Upper lobe of left lung (tissue), 6 donors: Measurements from ENCODE around the gene KRTAP10-4. TPM values are rescaled to one million over a fixed set of nuclear protein-coding genes. Genes with fewer than 3 reads are reported as not detected.
A peak's percentile ranks its signal among the peaks of the same experiment; 100 is the strongest.

Source experiments
- ATAC-seq, 2 donors: fragments of 200-7000 bp; cut with Tn5 transposase; one replicate each; pipeline ENCODE4 v1.9.1; 2022; ENCODE audit warnings: mild to moderate bottlenecking in 2 of 2, moderate library complexity in 2 of 2; ENCODE audit not compliant: low FRiP score in 2 of 2
- DNase-seq, 2 donors: peaks; one replicate each; pipeline ENCODE4 v3.0.0-alpha.2; 2019 to 2020
- H3K27ac ChIP-seq, 4 donors: fragments of 200-600 bp; sonication (generic); one replicate each; pipeline ENCODE4 v1.5.1; 2016 to 2019
- H3K27me3 ChIP-seq, 4 donors: fragments of 200-600 bp; sonication (generic); one replicate each; pipeline ENCODE4 v1.5.1; 2017 to 2019
- H3K36me3 ChIP-seq, 4 donors: fragments of 200-600 bp; sonication (generic); one replicate each; pipeline ENCODE4 v1.5.1; 2016 to 2019
- H3K4me1 ChIP-seq, 4 donors: fragments of 200-600 bp; sonication (generic); one replicate each; pipeline ENCODE4 v1.5.1; 2018 to 2019
- H3K4me3 ChIP-seq, 4 donors: fragments of 200-600 bp; sonication (generic); one replicate each; pipeline ENCODE4 v1.5.1; 2017 to 2019; ENCODE audit warnings: mild to moderate bottlenecking in 2 of 4, moderate library complexity in 1 of 4
- H3K9me3 ChIP-seq, 4 donors: fragments of 200-600 bp; sonication (generic); one replicate each; pipeline ENCODE4 v1.5.1; 2018 to 2019
- CTCF ChIP-seq, 6 experiments: fragments of 450-650 bp in 4 of 6; fragments of 200-600 bp in 2 of 6; sonication (generic) in 2 of 6; IDR thresholded peaks; one replicate each; pipeline ENCODE4 v1.5.1; 2016 to 2019; ENCODE audit warnings: antibody characterized with exemption in 6 of 6
- EP300 ChIP-seq, 4 donors: sonication (generic); formaldehyde crosslinking; IDR thresholded peaks; one replicate each; pipeline ENCODE4 v1.5.1; 2017; ENCODE audit warnings: antibody characterized with exemption in 4 of 4, control low read depth in 2 of 4
- POLR2A ChIP-seq, 4 donors: fragments of 450-650 bp; IDR thresholded peaks; one replicate each; pipeline ENCODE4 v1.5.1; 2016 to 2017; ENCODE audit warnings: antibody characterized with exemption in 4 of 4, mild to moderate bottlenecking in 2 of 4
- POLR2AphosphoS5 ChIP-seq, 2 donors: sonication (generic); formaldehyde crosslinking; IDR thresholded peaks; one replicate each; pipeline ENCODE4 v1.5.1; 2017; ENCODE audit warnings: antibody characterized with exemption in 2 of 2
- WGBS, 2 donors: methylation state at CpG; one replicate each; pipeline ENCODE4 v1.1.5; 2017 to 2018; 5-methylcytosine and 5-hydroxymethylcytosine counted together
- total RNA-seq, 6 donors: library from RNA; depleted of rRNA in 4 of 6; stranded (reverse); fragments of >200 nt in 4 of 6; gene quantifications; one replicate each; pipeline versions ENCODE4 v1.1.0 to v1.2.1, GENCODE V29; 2016 to 2021
- donor health status: DM: no; HTN: no; CAD: no; lungs with moderate emphysema.
- donor health status: DM: no; HTN: yes; CAD: no; lungs with severe emphysema.

The KRTAP10-4 gene
- total RNA-seq, 6 donors from 2014 or later, result not detected

GRCh38 chr21:44558695-44559094, 14.8 kb upstream of the KRTAP10-4 start, which contains the start of gene KRTAP10-3:
KRTAP10-3 (minus strand) TSS chr21:44558795; CDS start chr21:44558715, 80 bp downstream.
- Histone ChIP-seq H3K4me1 (no peaks in the 10 kb centered on the region), H3K36me3 (no peaks in the 10 kb centered on the region), H3K9me3 (peaks cover 0 to 8% (median 0%) of the 10 kb centered on the region in 4 donors), H3K4me3 (no peak within 1 kb of the TSS), H3K27ac (no peak within 1 kb of the TSS), H3K27me3 (no peaks in the 10 kb centered on the region)
- TF ChIP-seq POLR2AphosphoS5 (IDR thresholded peaks at IDR 0.05), result no peak
- no peak for TF ChIP-seq EP300 (IDR thresholded peaks at IDR 0.05)
- ATAC-seq, result peak in 1 of 2 donors; percentile 37
- WGBS, 2 donors, result 64 to 79% methylated on average over 5 of the region's 5 CpGs
- no peak for DNase-seq

- ATAC-seq, result no peak
- 93 to 94% methylated on average over 1 of the region's 1 CpG for WGBS, 2 donors
- TF ChIP-seq POLR2AphosphoS5 (IDR thresholded peaks at IDR 0.05), result no peak
- TF ChIP-seq CTCF (IDR thresholded peaks at IDR 0.05), result no peak
- no peak for TF ChIP-seq POLR2A (IDR thresholded peaks at IDR 0.05)
- TF ChIP-seq EP300 (IDR thresholded peaks at IDR 0.05), result no peak
Observed at GRCh38 chr21:44564099-44564498, 9.4 kb upstream of the KRTAP10-4 start.

GRCh38 chr21:44564886-44565598, 8.5 kb upstream of the KRTAP10-4 start:
- ATAC-seq (no peak), DNase-seq (no peak)
- TF ChIP-seq CTCF (IDR thresholded peaks at IDR 0.05) (no peak), POLR2AphosphoS5 (IDR thresholded peaks at IDR 0.05) (no peak), EP300 (IDR thresholded peaks at IDR 0.05) (no peak), POLR2A (IDR thresholded peaks at IDR 0.05) (no peak)
- Histone ChIP-seq H3K27ac (no peak overlapping the region), H3K4me1 (no peaks in the 10 kb centered on the region), H3K27me3 (no peaks in the 10 kb centered on the region), H3K36me3 (no peaks in the 10 kb centered on the region), H3K9me3 (peaks cover 0 to 8% (median 0%) of the 10 kb centered on the region in 4 donors), H3K4me3 (no peak overlapping the region)
- WGBS, 2 donors, result 76 to 79% methylated on average over 1 of the region's 1 CpG

More at GRCh38 chr21:44564099-44564498, 9.4 kb upstream of the KRTAP10-4 start:
- Histone ChIP-seq H3K36me3 (no peaks in the 10 kb centered on the region), H3K27me3 (no peaks in the 10 kb centered on the region), H3K4me3 (no peak overlapping the region), H3K4me1 (no peaks in the 10 kb centered on the region), H3K27ac (no peak overlapping the region), H3K9me3 (peaks cover 0 to 8% (median 0%) of the 10 kb centered on the region in 4 donors)
- no peak for DNase-seq

GRCh38 chr21:44566403-44566802, 7.1 kb upstream of the KRTAP10-4 start:
- TF ChIP-seq EP300 (IDR thresholded peaks at IDR 0.05) (no peak), POLR2AphosphoS5 (IDR thresholded peaks at IDR 0.05) (no peak), CTCF (IDR thresholded peaks at IDR 0.05) (no peak), POLR2A (IDR thresholded peaks at IDR 0.05) (no peak)
- 71 to 75% methylated on average over 1 of the region's 1 CpG for WGBS, 2 donors
- Histone ChIP-seq H3K36me3 (no peaks in the 10 kb centered on the region), H3K9me3 (peaks cover 0 to 8% (median 2%) of the 10 kb centered on the region in 4 donors), H3K4me1 (no peaks in the 10 kb centered on the region), H3K4me3 (no peak overlapping the region), H3K27me3 (no peaks in the 10 kb centered on the region), H3K27ac (no peak overlapping the region)
- no peak for DNase-seq
- ATAC-seq, result peak in 1 of 2 donors; percentile 38

- DNase-seq, result no peak
- WGBS, 2 donors, result 90 to 92% methylated on average over 18 of the region's 18 CpGs
Observed at GRCh38 chr21:44567481-44568171, 5.9 kb upstream of the KRTAP10-4 start.

More at GRCh38 chr21:44567481-44568171, 5.9 kb upstream of the KRTAP10-4 start:
- no peaks in the 10 kb centered on the region for H3K4me1 ChIP-seq
- H3K27me3 ChIP-seq, result no peaks in the 10 kb centered on the region
- no peak for TF ChIP-seq EP300 (IDR thresholded peaks at IDR 0.05)
- no peak for TF ChIP-seq CTCF (IDR thresholded peaks at IDR 0.05)
- TF ChIP-seq POLR2AphosphoS5 (IDR thresholded peaks at IDR 0.05), result no peak
- TF ChIP-seq POLR2A (IDR thresholded peaks at IDR 0.05), result no peak
- peaks cover 0 to 11% (median under 1%) of the 10 kb centered on the region in 4 donors for H3K9me3 ChIP-seq
- H3K4me3 ChIP-seq, result no peak overlapping the region
- ATAC-seq, result peak in 1 of 2 donors; percentile 21
- H3K36me3 ChIP-seq, result no peaks in the 10 kb centered on the region
- H3K27ac ChIP-seq, result no peak overlapping the region
